A549 (cell line): Measurements from ENCODE around the gene AMN1. TPM values are rescaled to one million over a fixed set of nuclear protein-coding genes. Genes with fewer than 3 reads are reported as not detected.
"Not testable (repeated sequence)": the region's sequence is repeated elsewhere in the genome, so short reads cannot be mapped to it uniquely, and the experiment has no call there.

Experiments used
- ATAC-seq, 2 experiments: fragments of 200-7000 bp in 1 of 2; fragments of >200 bp in 1 of 2; cut with Nextera tagmentation in 1 of 2; cut with Tn5 transposase in 1 of 2; 3 replicates each; pipeline versions ENCODE4 v1.8.0 to v1.9.1; 2018 to 2020; ENCODE audit warnings: mild to moderate bottlenecking in 1 of 2, moderate library complexity in 1 of 2
- CTCF ChIA-PET: fragments of 300-600 bp; sonication (Branson Sonifier 250); formaldehyde crosslinking; extraction: SDS; loops from one replicate; lab custom pipeline; 2021; ENCODE audit warnings: antibody characterized with exemption, inconsistent platforms; lab: Yijun Ruan, JAX
- POLR2A ChIA-PET: fragments of 350-600 bp; formaldehyde crosslinking; extraction: SDS; loops from one replicate; lab custom pipeline; 2021; ENCODE audit warnings: antibody characterized with exemption, inconsistent platforms; lab: Yijun Ruan, JAX
- DNase-seq, 2 experiments: peaks; one replicate each; pipeline versions ENCODE4 v3.0.0 to v3.0.0-alpha.2; 2011 to 2016; ENCODE audit warnings: low read depth in 1 of 2, low spot score in 1 of 2
- FAIRE-seq: peaks from 2 replicates; lab custom pipeline; 2011; peaks lifted over from hg19 to GRCh38; lab: Jason Lieb, UNC
- H3K27ac ChIP-seq, 2 experiments: fragments of >200 bp; sonication (Bioruptor Twin); formaldehyde crosslinking; 3 replicates each; pipeline ENCODE4 v1.5.1; 2016 to 2017
- H3K4me1 ChIP-seq: fragments of >200 bp; sonication (Bioruptor Twin); formaldehyde crosslinking; 3 replicates; pipeline ENCODE4 v1.6.1; 2016
- H3K4me2 ChIP-seq: fragments of >200 bp; sonication (Bioruptor Twin); formaldehyde crosslinking; 3 replicates; pipeline ENCODE4 v1.6.1; 2016
- H3K4me3 ChIP-seq: fragments of >200 bp; sonication (Bioruptor Twin); formaldehyde crosslinking; 3 replicates; pipeline ENCODE4 v1.5.1; 2016
- H3K9me3 ChIP-seq: fragments of >200 bp; sonication (Bioruptor Twin); formaldehyde crosslinking; 3 replicates; pipeline ENCODE4 v1.6.1; 2016
- BHLHE40 ChIP-seq: IDR thresholded peaks from 2 replicates; pipeline ENCODE4 v1.6.1; 2012; ENCODE audit warnings: low read depth, low read length, inconsistent platforms
- CBX2 ChIP-seq: fragments of 200-600 bp; sonication (generic); IDR thresholded peaks from 2 replicates; pipeline ENCODE4 v1.6.1; 2016; ENCODE audit warnings: low read depth, mild to moderate bottlenecking, borderline replicate concordance
- CHD2 ChIP-seq: fragments of 150-350 bp; IDR thresholded peaks from 2 replicates; pipeline ENCODE4 v1.6.1; 2014; ENCODE audit warnings: low read length; ENCODE audit not compliant: partially characterized antibody
- CHD4 ChIP-seq: fragments of 200-600 bp; sonication (generic); IDR thresholded peaks from 2 replicates; pipeline ENCODE4 v1.6.1; 2016; ENCODE audit warnings: antibody characterized with exemption, mild to moderate bottlenecking, borderline replicate concordance
- ELK1 ChIP-seq: fragments of 150-350 bp; IDR thresholded peaks from 2 replicates; pipeline ENCODE4 v1.6.1; 2014; ENCODE audit warnings: low read depth, mild to moderate bottlenecking, low read length
- EP300 ChIP-seq, 2 experiments: fragments of >200 bp; sonication (Bioruptor Twin); formaldehyde crosslinking; IDR thresholded peaks; 2 replicates in 1 of 2; 3 replicates in 1 of 2; pipeline ENCODE4 v1.6.1; 2016 to 2017
- ESRRA ChIP-seq: fragments of 150-350 bp; IDR thresholded peaks from 2 replicates; pipeline ENCODE4 v1.6.1; 2014; ENCODE audit warnings: mild to moderate bottlenecking, low read length, borderline replicate concordance
- FOSB ChIP-seq: fragments of 250-450 bp; sonication (Bioruptor Pico); IDR thresholded peaks from 2 replicates; pipeline ENCODE4 v1.5.0; 2020; ENCODE audit warnings: mild to moderate bottlenecking, moderate library complexity
- GATA3 ChIP-seq: IDR thresholded peaks from 2 replicates; pipeline ENCODE4 v1.6.1; 2012; ENCODE audit warnings: borderline replicate concordance
- HEYL ChIP-seq: fragments of 250-450 bp; sonication (Bioruptor Pico); IDR thresholded peaks from 2 replicates; pipeline ENCODE4 v1.8.0; 2021; ENCODE audit warnings: mild to moderate bottlenecking, moderate library complexity
- HOXB13 ChIP-seq: fragments of 250-450 bp; sonication (Bioruptor Pico); IDR thresholded peaks from 2 replicates; pipeline ENCODE4 v1.5.0; 2020; ENCODE audit warnings: low read depth, mild to moderate bottlenecking, moderate library complexity
- HOXB5 ChIP-seq: fragments of 250-450 bp; sonication (Bioruptor Pico); IDR thresholded peaks from 2 replicates; pipeline ENCODE4 v1.5.0; 2020; ENCODE audit warnings: mild to moderate bottlenecking, moderate library complexity
- JUN ChIP-seq, 2 experiments: fragments of >200 bp; sonication (Bioruptor Twin); formaldehyde crosslinking; IDR thresholded peaks; 2 replicates in 1 of 2; 3 replicates in 1 of 2; pipeline ENCODE4 v1.6.1; 2016 to 2017
- MYC ChIP-seq: IDR thresholded peaks from 2 replicates; pipeline ENCODE4 v1.6.1; 2012; ENCODE audit warnings: mild to moderate bottlenecking, inconsistent platforms, low read length, improper control_type of control experiment, borderline replicate concordance
- RNF2 ChIP-seq: fragments of 200-600 bp; sonication (generic); IDR thresholded peaks from 2 replicates; pipeline ENCODE4 v1.6.1; 2016; ENCODE audit warnings: low read depth, mild to moderate bottlenecking, antibody characterized with exemption, moderate library complexity, borderline replicate concordance
- SMC3 ChIP-seq: fragments of >200 bp; sonication (Bioruptor Twin); formaldehyde crosslinking; IDR thresholded peaks from 3 replicates; pipeline ENCODE4 v1.6.1; 2018; ENCODE audit warnings: inconsistent platforms
- ZNF302 ChIP-seq: fragments of 250-450 bp; sonication (Bioruptor Pico); IDR thresholded peaks from 2 replicates; pipeline ENCODE4 v1.9.0; 2021; ENCODE audit warnings: inconsistent platforms, mild to moderate bottlenecking, moderate library complexity
- WGBS: methylation state at CpG from one replicate; pipeline ENCODE4 v1.1.6; 2017; ENCODE audit errors: missing lambda C conversion rate; 5-methylcytosine and 5-hydroxymethylcytosine counted together
- polyA plus RNA-seq, 4 experiments: library from polyadenylated mRNA; depleted of rRNA in 3 of 4; stranded (reverse); fragments of >200 nt; fragmentation: RNase III in 1 of 4; extraction: RNeasy Plus Mini Kit Qiagen cat#74134 plus additional on column Dnase treatment in 1 of 4; gene quantifications; 2 replicates in 3 of 4; 3 replicates in 1 of 4; pipeline ENCODE4 v1.2.3, GENCODE V29; 2011 to 2017
- TF ChIP-seq, protein P1 (sequence below): IDR thresholded peaks from 2 replicates; pipeline ENCODE4 v1.6.1; 2012

AMN1 gene
- polyA plus RNA-seq, 2 of the 4 experiments (the other 2 are of a cell fraction) = 18.5 to 53.3 TPM

GRCh38 chr12:31714406-31715271, 14.2 kb downstream of the AMN1 start:
- ATAC-seq = no peak
- ChIA-PET POLR2A (no interaction called here), CTCF (interaction anchor here (0.6 to 1.9 kb wide), 10 partner anchors 12 to 598 kb away, joined by 3 to 5 read pairs (median 3); no protein-coding TSS in a partner anchor)
- DNase-seq = no peak
- Histone ChIP-seq H3K4me1 (no peaks in the 10 kb centered on the region), H3K9me3 (0 out of 3 replicates have a peak, but pooled peaks cover 4% of the 10 kb centered on the region), H3K4me2 (no peak overlapping the region), H3K4me3 (no peak overlapping the region), H3K27ac (peak overlapping the region in 1 of 2 experiments; percentile 19; a peak in 1 of 6 replicates)
- peak; percentile 72 for FAIRE-seq
- WGBS = 83% methylated on average over 3 of the region's 3 CpGs
- TF ChIP-seq MYC = no peak
- no peak for TF ChIP-seq HOXB5
- TF ChIP-seq JUN (IDR thresholded peaks at IDR 0.05) = no peak
- no peak for TF ChIP-seq RNF2

DNA sequence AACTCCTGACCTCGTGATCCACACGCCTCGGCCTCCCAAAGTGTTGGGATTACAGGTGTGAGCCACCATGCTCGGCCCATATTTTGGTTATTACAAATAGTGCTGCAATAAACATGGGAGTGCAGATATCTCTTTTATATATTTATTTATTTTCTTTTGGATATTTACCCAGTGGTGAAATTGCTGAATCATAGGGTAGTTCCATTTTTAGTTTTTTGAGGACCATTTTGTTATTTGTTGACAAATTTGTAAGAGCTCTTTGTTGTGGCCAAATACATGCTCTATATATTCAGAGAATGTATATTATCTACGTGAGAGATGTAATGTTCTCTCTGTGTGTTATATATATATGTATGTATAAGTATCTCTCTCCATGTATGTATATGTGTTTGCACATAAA, 15.9 kb downstream of the AMN1 start:
- POLR2A ChIA-PET = no interaction called here
- DNase-seq = no peak
- TF ChIP-seq ELK1 (no peak), FOSB (CRISPR knock-in tag) (no peak)
- TF ChIP-seq, protein P1, sequence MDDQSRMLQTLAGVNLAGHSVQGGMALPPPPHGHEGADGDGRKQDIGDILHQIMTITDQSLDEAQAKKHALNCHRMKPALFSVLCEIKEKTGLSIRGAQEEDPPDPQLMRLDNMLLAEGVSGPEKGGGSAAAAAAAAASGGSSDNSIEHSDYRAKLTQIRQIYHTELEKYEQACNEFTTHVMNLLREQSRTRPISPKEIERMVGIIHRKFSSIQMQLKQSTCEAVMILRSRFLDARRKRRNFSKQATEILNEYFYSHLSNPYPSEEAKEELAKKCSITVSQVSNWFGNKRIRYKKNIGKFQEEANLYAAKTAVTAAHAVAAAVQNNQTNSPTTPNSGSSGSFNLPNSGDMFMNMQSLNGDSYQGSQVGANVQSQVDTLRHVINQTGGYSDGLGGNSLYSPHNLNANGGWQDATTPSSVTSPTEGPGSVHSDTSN = no peak
- WGBS = 74% methylated on average over 5 of the region's 5 CpGs
- FAIRE-seq = no peak
- Histone ChIP-seq H3K4me1 (no peaks in the 10 kb centered on the region), H3K9me3 (no peaks in the 10 kb centered on the region), H3K27ac (no peak overlapping the region), H3K4me3 (no peak overlapping the region), H3K4me2 (no peak overlapping the region)
- CTCF ChIA-PET = interaction anchor here (0.8 to 1.9 kb wide), 2 partner anchors 13 to 19 kb away, joined by 3 to 5 read pairs; no protein-coding TSS in a partner anchor
- no peak for ATAC-seq

GRCh38 chr12:31710021-31710818, 18.6 kb downstream of the AMN1 start:
- ChIA-PET POLR2A (no interaction called here), CTCF (no interaction called here)
- DNase-seq (no peak), FAIRE-seq (no peak)
- Histone ChIP-seq H3K4me2 (no peak overlapping the region), H3K27ac (no peak overlapping the region), H3K4me3 (no peak overlapping the region), H3K4me1 (no peaks in the 10 kb centered on the region)
- WGBS = 91% methylated on average over 3 of the region's 3 CpGs
- no peak for TF ChIP-seq BHLHE40
- no peak for TF ChIP-seq HEYL (CRISPR knock-in tag)
- TF ChIP-seq, all 56 proteins: peak for 0
- ATAC-seq = no peak
- H3K9me3 ChIP-seq = no peaks in the 10 kb centered on the region

DNA sequence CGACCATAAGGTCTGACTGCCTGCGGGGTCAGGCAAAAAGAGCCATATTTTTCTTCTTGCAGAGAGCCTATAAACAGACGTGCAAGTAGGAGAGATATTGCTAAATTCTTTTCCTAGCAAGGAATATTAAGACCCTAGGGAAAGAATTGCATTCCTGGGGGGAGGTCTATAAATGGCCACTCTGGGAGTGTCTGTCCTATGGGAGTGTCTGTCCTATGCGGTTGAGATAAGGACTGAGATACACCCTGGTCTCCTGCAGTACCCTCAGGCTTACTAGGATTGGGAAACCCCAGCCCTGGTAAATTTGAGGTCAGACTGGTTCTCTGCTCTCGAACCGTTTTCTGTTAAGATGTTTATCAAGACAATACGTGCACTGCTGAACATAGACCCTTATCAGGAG, 20.7 kb downstream of the AMN1 start:
- POLR2A ChIA-PET, H3K4me3 ChIP-seq, DNase-seq, H3K9me3 ChIP-seq, H3K4me1 ChIP-seq, ATAC-seq, H3K4me2 ChIP-seq, H3K27ac ChIP-seq, FAIRE-seq: not testable (repeated sequence)
- CTCF ChIA-PET = interaction anchor here (0.6 kb wide), 1 partner anchor 367 kb away, joined by 3 read pairs; no protein-coding TSS in a partner anchor
- WGBS = 90% methylated on average over 7 of the region's 7 CpGs

- DNase-seq (no peak), FAIRE-seq (no peak), ATAC-seq (no peak)
- Histone ChIP-seq H3K4me3 (no peak overlapping the region), H3K4me2 (no peak overlapping the region), H3K4me1 (no peaks in the 10 kb centered on the region), H3K9me3 (no peaks in the 10 kb centered on the region), H3K27ac (no peak overlapping the region)
- ChIA-PET CTCF (interaction anchor here (0.6 to 1.0 kb wide), 4 partner anchors 9 to 433 kb away, joined by 3 to 4 read pairs (median 4); no protein-coding TSS in a partner anchor), POLR2A (no interaction called here)
- WGBS = 83% methylated on average over 2 of the region's 2 CpGs
- TF ChIP-seq, protein P1 = no peak
- no peak for TF ChIP-seq CBX2
- no peak for TF ChIP-seq SMC3
- no peak for TF ChIP-seq GATA3
- TF ChIP-seq ELK1 = no peak
- no peak for TF ChIP-seq EP300 (IDR thresholded peaks at IDR 0.05)
- no peak for TF ChIP-seq ESRRA
- TF ChIP-seq BHLHE40 = no peak
- no peak for TF ChIP-seq CHD2
- TF ChIP-seq CHD4 = no peak
- no peak for TF ChIP-seq ZNF302 (CRISPR knock-in tag)
- TF ChIP-seq HOXB13 (CRISPR knock-in tag) = no peak
Observed at GRCh38 chr12:31705621-31706020, 23.2 kb downstream of the AMN1 start.
